Fibroblast of lung (primary cell): ENCODE measurements around the gene MAML3.

ENCODE experiments used
- CTCF ChIP-seq, 2 donors: IDR thresholded peaks in 1 of 2; conservative IDR thresholded peaks in 1 of 2; 1 replicate in 1 of 2; 2 replicates in 1 of 2; pipeline ENCODE4 v1.5.1; 2011 to 2012; ENCODE audit warnings: low read length in 2 of 2, control low read depth in 1 of 2, inconsistent platforms in 1 of 2, low read depth in 1 of 2, mild to moderate bottlenecking in 1 of 2
- EZH2 ChIP-seq: IDR thresholded peaks from 2 replicates; pipeline ENCODE4 v1.5.1; 2012; ENCODE audit warnings: low read length, control low read depth, mild to moderate bottlenecking; ENCODE audit errors: missing control alignments

- TF ChIP-seq CTCF (conservative IDR thresholded peaks at IDR 0.05 in 1 of 2, IDR thresholded peaks at IDR 0.05 in 1 of 2; ENCODE audit: low read depth in 1 of 2, low read length in 2 of 2) (no peak), EZH2 (no peak)
Observed at GRCh38 chr4:139933541-139933940, 220.4 kb downstream of the MAML3 start.
